ENCODE data around the gene STK25. TPM values are rescaled to one million over a fixed set of nuclear protein-coding genes. Genes with fewer than 3 reads are reported as not detected.

The STK25 gene
- total and polyA plus RNA-seq, 5 donors from 2014 or later, result 79.7 to 117 (median 93.1) TPM

DNA sequence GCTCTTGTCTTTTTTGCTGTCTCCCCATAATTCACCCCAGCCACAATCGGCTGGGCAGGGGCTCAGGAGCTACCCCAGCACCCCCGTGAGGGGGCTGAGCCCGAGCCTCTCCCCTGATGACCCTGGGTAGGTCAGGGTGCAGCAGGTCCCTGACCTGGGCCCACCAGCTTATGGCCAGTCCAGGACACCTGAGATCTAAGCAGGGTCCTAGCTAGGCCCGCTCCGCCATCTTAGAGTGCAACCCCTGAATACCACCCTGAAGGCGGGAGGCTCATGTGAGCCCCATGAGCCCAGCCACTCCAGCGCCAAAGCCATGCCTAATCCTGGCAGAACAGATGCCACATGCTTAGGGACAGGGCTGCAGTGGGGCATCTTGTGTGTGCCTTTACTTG lies 16.2 kb downstream of the STK25 start:
- DNase-seq (no peak), ATAC-seq (ENCODE audit: low read depth in 2 of 2) (no peak)
- Mint-ChIP-seq H3K4me3 (no peak overlapping the region), H3K27me3 (no peaks in the 10 kb centered on the region), H3K4me1 (peaks cover 0 to 2% (median 0%) of the 10 kb centered on the region in 4 donors), H3K9me3 (peaks cover 0 to 2% (median 0%) of the 10 kb centered on the region in 7 donors), H3K27ac (no peak overlapping the region), H3K36me3 (peaks cover 10% of the 10 kb centered on the region)
- Histone ChIP-seq H3K27ac (ENCODE audit: insufficient read depth, low read length, poor library complexity, severe bottlenecking) (no peak overlapping the region), H3K4me3 (ENCODE audit: low read depth, low read length) (no peak overlapping the region), H3K27me3 (ENCODE audit: control insufficient read depth, insufficient read depth, low read length) (no peaks in the 10 kb centered on the region), H3K9me3 (ENCODE audit: control insufficient read depth in 2 of 2, low read length in 2 of 2) (no peaks in the 10 kb centered on the region), H3K36me3 (ENCODE audit: control insufficient read depth, insufficient read depth, low read length) (peaks cover 16% of the 10 kb centered on the region), H3K4me1 (ENCODE audit: control insufficient read depth, insufficient read depth, low read length, poor library complexity, severe bottlenecking) (no peaks in the 10 kb centered on the region)

DNA sequence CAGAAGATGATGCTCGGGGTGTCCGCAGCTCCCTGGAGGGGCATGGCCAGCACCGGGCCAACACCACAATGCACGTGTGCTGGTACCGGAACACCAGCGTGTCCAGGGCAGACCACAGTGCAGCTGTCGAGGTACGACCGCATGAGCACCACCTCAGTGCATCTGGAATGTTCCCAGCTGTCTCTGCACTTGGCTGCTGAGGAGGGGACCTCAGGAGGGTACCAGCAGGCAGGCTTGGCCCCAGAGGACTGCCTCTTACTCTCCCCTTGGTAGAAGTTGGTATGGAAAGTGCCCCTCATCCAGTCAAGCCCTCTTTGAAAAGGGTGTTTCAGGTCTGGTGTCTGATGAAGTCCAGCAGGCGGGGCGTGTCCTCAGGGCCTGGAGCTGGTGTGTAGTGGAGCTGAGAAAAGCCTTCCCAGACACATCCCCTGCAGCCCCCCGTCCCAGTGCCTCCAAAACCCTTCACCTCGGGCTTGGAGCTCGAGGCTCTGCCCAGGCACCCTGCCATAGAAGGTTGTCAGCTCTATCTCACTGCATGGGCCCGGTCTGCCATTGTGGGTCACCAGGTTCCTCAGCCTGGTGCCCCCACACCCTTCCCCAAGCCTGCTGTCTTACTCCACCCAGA lies 16.7 kb downstream of the STK25 start:
- H3K27me3 ChIP-seq (ENCODE audit: control insufficient read depth, insufficient read depth, low read length), result no peaks in the 10 kb centered on the region
- H3K27ac ChIP-seq (ENCODE audit: insufficient read depth, low read length, poor library complexity, severe bottlenecking), result no peak overlapping the region
- peaks cover 16% of the 10 kb centered on the region for H3K36me3 ChIP-seq (ENCODE audit: control insufficient read depth, insufficient read depth, low read length)
- no peak overlapping the region for H3K4me3 ChIP-seq (ENCODE audit: low read depth, low read length)
- no peaks in the 10 kb centered on the region for H3K4me1 ChIP-seq (ENCODE audit: control insufficient read depth, insufficient read depth, low read length, poor library complexity, severe bottlenecking)
- Mint-ChIP-seq H3K4me1 (peaks cover 0 to 2% (median 0%) of the 10 kb centered on the region in 4 donors), H3K27me3 (no peaks in the 10 kb centered on the region), H3K9me3 (peaks cover 0 to 2% (median 0%) of the 10 kb centered on the region in 7 donors), H3K36me3 (peaks cover 10% of the 10 kb centered on the region), H3K27ac (no peak overlapping the region), H3K4me3 (no peak overlapping the region)
- DNase-seq (no peak), ATAC-seq (ENCODE audit: low read depth in 2 of 2) (no peak)
- H3K9me3 ChIP-seq (ENCODE audit: control insufficient read depth in 2 of 2, low read length in 2 of 2), result no peaks in the 10 kb centered on the region

DNA sequence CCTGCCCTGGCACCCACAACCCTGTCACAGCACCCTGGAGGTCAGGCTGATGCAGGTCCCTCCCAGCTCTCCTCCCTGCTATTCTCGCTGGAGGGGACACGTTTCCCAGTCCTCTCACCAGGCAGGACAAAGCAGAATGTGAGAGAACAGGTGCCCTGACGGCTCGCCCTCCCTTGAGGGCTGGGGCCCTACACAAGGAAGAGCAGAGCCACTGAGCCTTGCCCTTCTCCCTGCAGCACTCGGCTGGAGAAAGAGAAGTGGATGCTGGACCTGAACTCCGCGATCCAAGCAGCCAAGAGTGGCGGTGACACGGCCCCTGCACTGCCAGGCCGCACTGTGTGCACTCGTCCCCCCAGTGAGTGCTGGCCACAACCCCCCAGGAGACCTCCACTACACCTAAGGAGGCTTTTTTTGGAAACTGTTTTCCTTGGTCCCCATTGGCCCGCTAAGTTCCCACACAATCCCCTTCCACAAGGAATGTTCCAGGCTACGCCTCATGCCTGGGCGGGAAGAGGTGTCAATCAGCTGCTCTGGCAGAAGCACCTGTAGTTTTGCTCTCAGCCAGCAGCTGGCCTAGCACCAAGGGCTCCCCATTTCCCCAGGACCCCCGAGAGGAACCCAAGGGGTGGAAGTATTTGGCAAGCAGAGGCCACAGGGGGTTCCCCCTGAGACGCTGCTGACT lies 17.4 kb downstream of the STK25 start:
- Histone ChIP-seq H3K4me1 (ENCODE audit: control insufficient read depth, insufficient read depth, low read length, poor library complexity, severe bottlenecking) (no peaks in the 10 kb centered on the region), H3K27ac (ENCODE audit: insufficient read depth, low read length, poor library complexity, severe bottlenecking) (no peak overlapping the region), H3K4me3 (ENCODE audit: low read depth, low read length) (no peak overlapping the region), H3K27me3 (ENCODE audit: control insufficient read depth, insufficient read depth, low read length) (no peaks in the 10 kb centered on the region), H3K36me3 (ENCODE audit: control insufficient read depth, insufficient read depth, low read length) (peaks cover 16% of the 10 kb centered on the region), H3K9me3 (ENCODE audit: control insufficient read depth in 2 of 2, low read length in 2 of 2) (no peaks in the 10 kb centered on the region)
- Mint-ChIP-seq H3K4me3 (no peak overlapping the region), H3K9me3 (peaks cover 0 to 2% (median 0%) of the 10 kb centered on the region in 7 donors), H3K27me3 (no peaks in the 10 kb centered on the region), H3K36me3 (peaks cover 10% of the 10 kb centered on the region), H3K4me1 (peaks cover 0 to 2% (median 0%) of the 10 kb centered on the region in 4 donors), H3K27ac (no peak overlapping the region)
- ATAC-seq (ENCODE audit: low read depth in 2 of 2), result no peak
- no peak for DNase-seq

DNA sequence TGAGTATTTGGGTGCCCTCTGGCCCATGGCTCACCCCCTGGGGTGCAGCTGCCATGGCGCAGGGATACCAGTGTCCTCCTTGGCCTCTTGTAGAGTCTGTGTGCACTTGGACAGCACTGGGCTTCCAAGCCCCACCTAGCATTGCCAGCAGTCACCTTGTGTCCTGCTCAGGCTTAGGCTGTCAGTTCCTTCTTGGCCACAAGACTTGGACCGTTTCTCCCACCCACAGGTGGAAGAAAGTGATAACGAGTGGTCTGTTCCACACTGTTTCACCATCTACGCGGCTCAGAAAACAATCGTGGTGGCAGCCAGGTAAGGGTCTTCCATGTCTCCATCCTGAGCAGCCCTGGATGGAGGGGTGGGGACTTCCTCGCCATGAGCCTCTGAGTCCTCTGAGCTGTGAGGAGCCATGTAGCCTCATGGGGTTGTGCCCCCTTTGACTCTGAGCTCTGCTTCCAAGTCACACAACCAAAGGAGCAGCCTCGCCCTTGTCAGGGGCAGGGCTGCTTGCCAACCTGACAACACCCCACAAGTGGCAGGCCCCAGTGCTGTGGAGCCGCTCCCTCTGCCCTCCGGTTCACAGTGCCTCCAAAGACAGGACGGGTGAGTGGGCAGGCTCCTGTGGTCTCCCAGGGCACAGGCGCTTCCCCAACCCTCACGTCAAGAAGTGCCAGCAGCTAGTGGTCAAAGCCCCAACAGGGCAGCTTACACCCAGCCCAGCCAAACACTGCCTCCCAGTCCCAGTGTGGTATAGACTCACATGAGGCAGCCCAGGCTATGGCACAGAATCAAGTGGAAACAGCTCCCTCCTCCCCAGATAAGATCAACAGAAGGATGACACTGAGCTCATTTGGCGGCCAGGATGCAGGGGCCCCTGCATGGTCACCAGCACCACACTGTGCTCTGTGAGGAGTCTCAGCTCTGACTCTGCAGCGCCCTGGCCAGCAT lies 18.4 kb downstream of the STK25 start:
- peak overlapping the region in 1 of 3 donors; percentile 49 for H3K27ac Mint-ChIP-seq
- ATAC-seq (ENCODE audit: low read depth in 2 of 2), result no peak

DNA sequence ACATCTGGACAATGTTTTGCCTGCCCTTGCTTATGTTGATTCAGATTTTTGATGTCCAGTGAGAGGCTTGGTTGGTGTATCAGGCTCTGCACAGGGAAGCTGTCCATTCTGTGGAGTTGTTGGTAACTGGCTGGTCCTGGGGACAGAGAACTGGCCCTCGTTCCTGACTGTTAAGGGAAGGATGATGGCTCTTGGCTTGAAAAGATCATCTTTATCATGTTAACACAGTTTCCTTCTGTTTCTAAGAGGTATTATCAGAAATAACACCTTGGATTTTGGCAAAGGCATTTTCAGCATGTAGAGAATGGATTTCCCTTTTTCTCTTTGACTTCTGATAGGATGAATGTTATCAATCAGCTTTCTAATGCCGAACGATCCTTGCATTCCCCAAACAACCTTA lies 19.3 kb downstream of the STK25 start:
- no peak for ATAC-seq (ENCODE audit: low read depth in 2 of 2)
- no peaks in the 10 kb centered on the region for H3K27me3 ChIP-seq (ENCODE audit: control insufficient read depth, insufficient read depth, low read length)

More for the DNA sequence above, 18.4 kb downstream of the STK25 start:
- Histone ChIP-seq H3K27ac (ENCODE audit: insufficient read depth, low read length, poor library complexity, severe bottlenecking) (no peak overlapping the region), H3K4me3 (ENCODE audit: low read depth, low read length) (no peak overlapping the region), H3K9me3 (ENCODE audit: control insufficient read depth in 2 of 2, low read length in 2 of 2) (no peaks in the 10 kb centered on the region), H3K36me3 (ENCODE audit: control insufficient read depth, insufficient read depth, low read length) (peaks cover 10% of the 10 kb centered on the region), H3K27me3 (ENCODE audit: control insufficient read depth, insufficient read depth, low read length) (no peaks in the 10 kb centered on the region), H3K4me1 (ENCODE audit: control insufficient read depth, insufficient read depth, low read length, poor library complexity, severe bottlenecking) (no peaks in the 10 kb centered on the region)
- Mint-ChIP-seq H3K36me3 (peaks cover 6% of the 10 kb centered on the region), H3K27me3 (no peaks in the 10 kb centered on the region), H3K4me3 (no peak overlapping the region), H3K9me3 (peaks cover 0 to 2% (median 0%) of the 10 kb centered on the region in 7 donors), H3K4me1 (peaks cover 0 to 2% (median 0%) of the 10 kb centered on the region in 4 donors)
- no peak for DNase-seq

DNA sequence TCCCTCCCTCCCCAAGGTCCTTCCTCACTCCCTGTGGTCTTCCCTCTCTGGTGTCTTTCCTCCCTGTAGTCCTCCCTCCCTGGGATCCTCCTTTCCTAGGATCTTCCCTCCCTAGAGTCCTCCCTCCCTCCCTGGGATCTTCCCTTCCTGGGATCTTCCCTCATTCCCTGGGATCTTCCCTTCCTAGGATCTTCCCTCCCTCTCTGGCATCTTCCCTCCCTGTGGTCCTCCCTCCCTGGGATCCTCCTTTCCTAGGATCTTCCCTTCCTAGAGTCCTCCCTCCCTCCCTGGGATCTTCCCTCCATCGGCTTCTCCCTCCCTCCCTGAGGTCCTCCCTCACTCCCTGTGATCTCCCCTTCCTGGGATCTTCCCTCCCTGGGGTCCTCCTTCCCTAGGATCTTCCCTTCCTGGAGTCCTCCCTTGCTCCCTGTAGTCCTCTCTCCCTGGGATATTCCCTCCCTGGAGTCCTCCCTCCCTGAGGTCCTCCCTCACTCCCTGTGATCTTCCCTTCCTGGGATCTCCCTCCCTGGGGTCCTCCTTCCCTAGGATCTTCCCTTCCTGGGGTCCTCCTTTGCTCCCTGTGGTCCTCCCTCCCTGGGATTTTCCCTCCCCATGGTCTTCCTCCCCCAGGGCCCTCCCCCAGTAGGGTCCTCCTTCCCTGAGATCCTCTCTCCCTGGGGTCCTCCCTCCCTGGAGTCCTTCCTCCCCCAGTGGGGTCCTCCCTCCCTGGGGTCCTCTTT lies 23.0 kb downstream of the STK25 start:
- Mint-ChIP-seq H3K27me3 (no peaks in the 10 kb centered on the region), H3K4me1 (no peaks in the 10 kb centered on the region), H3K27ac (no peak overlapping the region), H3K36me3 (no peaks in the 10 kb centered on the region), H3K9me3 (peaks cover 0 to 2% (median 0%) of the 10 kb centered on the region in 7 donors), H3K4me3 (no peak overlapping the region)
- Histone ChIP-seq H3K36me3 (ENCODE audit: control insufficient read depth, insufficient read depth, low read length) (no peaks in the 10 kb centered on the region), H3K27ac (ENCODE audit: insufficient read depth, low read length, poor library complexity, severe bottlenecking) (no peak overlapping the region), H3K9me3 (ENCODE audit: control insufficient read depth in 2 of 2, low read length in 2 of 2) (no peaks in the 10 kb centered on the region), H3K4me3 (ENCODE audit: low read depth, low read length) (no peak overlapping the region), H3K27me3 (ENCODE audit: control insufficient read depth, insufficient read depth, low read length) (no peaks in the 10 kb centered on the region), H3K4me1 (ENCODE audit: control insufficient read depth, insufficient read depth, low read length, poor library complexity, severe bottlenecking) (no peaks in the 10 kb centered on the region)
- ATAC-seq (ENCODE audit: low read depth in 2 of 2) (no peak), DNase-seq (no peak)

More for the DNA sequence above, 19.3 kb downstream of the STK25 start:
- Histone ChIP-seq H3K27ac (ENCODE audit: insufficient read depth, low read length, poor library complexity, severe bottlenecking) (no peak overlapping the region), H3K36me3 (ENCODE audit: control insufficient read depth, insufficient read depth, low read length) (peaks cover 2% of the 10 kb centered on the region), H3K9me3 (ENCODE audit: control insufficient read depth in 2 of 2, low read length in 2 of 2) (no peaks in the 10 kb centered on the region), H3K4me3 (ENCODE audit: low read depth, low read length) (no peak overlapping the region), H3K4me1 (ENCODE audit: control insufficient read depth, insufficient read depth, low read length, poor library complexity, severe bottlenecking) (no peaks in the 10 kb centered on the region)
- Mint-ChIP-seq H3K4me3 (no peak overlapping the region), H3K9me3 (peaks cover 0 to 2% (median 0%) of the 10 kb centered on the region in 7 donors), H3K27me3 (no peaks in the 10 kb centered on the region), H3K4me1 (peaks cover 0 to 2% (median 0%) of the 10 kb centered on the region in 4 donors), H3K27ac (no peak overlapping the region), H3K36me3 (peaks cover 6% of the 10 kb centered on the region)
- DNase-seq, result no peak

DNA sequence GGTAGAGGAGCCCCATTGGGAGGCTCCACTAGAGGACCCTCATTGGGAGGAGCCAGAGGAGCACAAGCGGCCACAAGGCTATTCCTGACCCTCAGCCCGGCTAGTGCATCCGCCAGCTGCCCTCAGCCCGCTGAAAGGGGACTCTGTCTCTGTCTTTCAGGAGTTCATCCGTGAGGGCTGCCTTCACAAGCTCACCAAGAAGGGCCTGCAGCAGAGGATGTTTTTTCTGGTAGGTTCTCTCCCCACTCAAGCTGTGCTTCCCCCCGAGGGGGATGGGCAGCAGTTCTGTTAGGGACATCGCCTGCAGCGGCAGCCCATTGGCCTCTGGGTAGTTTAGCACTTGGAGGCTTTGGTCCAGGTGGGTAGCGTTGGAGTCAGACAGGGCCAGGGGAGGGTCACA lies 25.1 kb downstream of the STK25 start:
- no peak overlapping the region for H3K4me3 Mint-ChIP-seq
- Histone ChIP-seq H3K4me3 (ENCODE audit: low read depth, low read length) (no peak overlapping the region), H3K27me3 (ENCODE audit: control insufficient read depth, insufficient read depth, low read length) (no peaks in the 10 kb centered on the region), H3K4me1 (ENCODE audit: control insufficient read depth, insufficient read depth, low read length, poor library complexity, severe bottlenecking) (no peaks in the 10 kb centered on the region), H3K9me3 (ENCODE audit: control insufficient read depth in 2 of 2, low read length in 2 of 2) (no peaks in the 10 kb centered on the region), H3K36me3 (ENCODE audit: control insufficient read depth, insufficient read depth, low read length) (peaks cover 3% of the 10 kb centered on the region), H3K27ac (ENCODE audit: insufficient read depth, low read length, poor library complexity, severe bottlenecking) (no peak overlapping the region)
- no peaks in the 10 kb centered on the region for H3K4me1 Mint-ChIP-seq
- ATAC-seq (ENCODE audit: low read depth in 2 of 2) (no peak), DNase-seq (no peak)
- H3K36me3 Mint-ChIP-seq, result no peaks in the 10 kb centered on the region
- no peak overlapping the region for H3K27ac Mint-ChIP-seq
- no peaks in the 10 kb centered on the region for H3K27me3 Mint-ChIP-seq
- no peaks in the 10 kb centered on the region for H3K9me3 Mint-ChIP-seq

Data from CD4-positive, CD25-positive, alpha-beta regulatory T cell (primary cell).